HG02678 (cell line): ENCODE measurements around the gene BIRC5.

ENCODE experiments used
- ATAC-seq: cut with Tn5 transposase; IDR thresholded peaks from one replicate; pipeline ENCODE4 v1.9.1; 2021; ENCODE audit warnings: mild to moderate bottlenecking, moderate library complexity; ENCODE audit not compliant: unreplicated experiment

BIRC5 gene

DNA sequence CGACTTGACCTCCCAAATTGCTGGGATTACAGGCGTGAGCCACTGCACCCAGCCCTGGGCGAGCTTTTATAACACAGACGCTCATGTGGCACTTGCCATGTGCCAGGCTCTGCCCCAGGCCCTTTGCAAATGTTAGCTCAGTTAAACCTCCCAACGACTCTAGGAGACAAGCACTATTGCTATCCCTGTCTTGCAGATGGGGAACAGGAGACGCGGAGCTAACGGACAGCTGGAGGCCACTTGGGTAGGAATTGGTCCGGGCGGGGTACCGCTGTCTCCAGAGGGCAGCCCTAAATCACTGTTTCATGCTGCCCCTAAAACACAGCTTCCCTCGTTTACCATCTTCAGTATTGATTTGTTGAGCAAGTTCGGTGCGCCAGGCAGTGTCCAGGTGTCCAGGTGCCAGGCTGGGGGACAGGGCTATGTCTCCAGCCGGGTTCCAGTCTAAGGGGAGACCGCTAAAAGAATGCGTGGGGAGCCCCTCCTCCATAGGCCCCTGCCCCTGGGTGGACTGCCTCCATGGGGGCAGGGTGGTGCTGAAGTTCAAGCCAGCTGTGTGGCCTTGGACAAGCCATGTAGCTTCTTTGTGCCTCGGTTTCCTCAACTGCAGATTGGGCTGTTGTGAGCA is 41.1 kb downstream of the BIRC5 start:
- no peak for ATAC-seq

DNA sequence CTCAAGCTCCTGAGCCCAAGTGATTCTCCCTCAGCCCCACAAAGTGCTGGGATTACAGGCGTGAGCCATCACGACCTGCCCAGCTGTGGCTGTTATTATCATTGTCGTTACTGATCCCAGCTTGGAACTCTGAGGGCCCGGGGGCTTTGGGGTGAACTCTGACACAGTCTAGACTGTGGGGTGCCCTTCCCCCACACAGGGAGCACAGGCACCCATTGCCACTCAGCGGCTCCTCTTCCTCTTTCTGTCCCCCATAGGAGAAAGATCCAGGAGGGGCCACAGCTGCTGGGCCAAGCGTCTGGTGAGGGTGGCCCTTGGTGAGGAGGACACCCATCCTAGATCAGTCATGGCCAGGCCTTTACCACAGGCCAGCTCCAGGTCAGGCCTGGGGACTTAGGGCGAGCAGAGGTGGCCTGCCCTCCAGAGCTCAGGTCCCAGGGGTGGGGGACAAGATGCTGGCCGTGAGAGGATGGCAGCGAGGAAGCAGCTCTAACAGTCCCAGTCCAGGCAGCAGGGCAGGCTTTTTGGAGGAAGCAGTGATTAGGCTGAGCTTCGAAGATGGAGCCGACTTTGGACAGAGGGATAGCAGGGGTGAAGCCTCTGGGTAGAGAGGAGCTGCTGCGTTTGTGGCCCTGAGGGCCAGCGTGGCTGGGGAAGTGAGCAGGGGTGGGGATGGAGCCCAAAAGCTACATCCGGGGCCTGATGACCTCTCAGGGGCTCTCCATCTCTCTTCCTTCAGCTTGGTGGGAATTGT is 42.1 kb downstream of the BIRC5 start:
- no peak for ATAC-seq

DNA sequence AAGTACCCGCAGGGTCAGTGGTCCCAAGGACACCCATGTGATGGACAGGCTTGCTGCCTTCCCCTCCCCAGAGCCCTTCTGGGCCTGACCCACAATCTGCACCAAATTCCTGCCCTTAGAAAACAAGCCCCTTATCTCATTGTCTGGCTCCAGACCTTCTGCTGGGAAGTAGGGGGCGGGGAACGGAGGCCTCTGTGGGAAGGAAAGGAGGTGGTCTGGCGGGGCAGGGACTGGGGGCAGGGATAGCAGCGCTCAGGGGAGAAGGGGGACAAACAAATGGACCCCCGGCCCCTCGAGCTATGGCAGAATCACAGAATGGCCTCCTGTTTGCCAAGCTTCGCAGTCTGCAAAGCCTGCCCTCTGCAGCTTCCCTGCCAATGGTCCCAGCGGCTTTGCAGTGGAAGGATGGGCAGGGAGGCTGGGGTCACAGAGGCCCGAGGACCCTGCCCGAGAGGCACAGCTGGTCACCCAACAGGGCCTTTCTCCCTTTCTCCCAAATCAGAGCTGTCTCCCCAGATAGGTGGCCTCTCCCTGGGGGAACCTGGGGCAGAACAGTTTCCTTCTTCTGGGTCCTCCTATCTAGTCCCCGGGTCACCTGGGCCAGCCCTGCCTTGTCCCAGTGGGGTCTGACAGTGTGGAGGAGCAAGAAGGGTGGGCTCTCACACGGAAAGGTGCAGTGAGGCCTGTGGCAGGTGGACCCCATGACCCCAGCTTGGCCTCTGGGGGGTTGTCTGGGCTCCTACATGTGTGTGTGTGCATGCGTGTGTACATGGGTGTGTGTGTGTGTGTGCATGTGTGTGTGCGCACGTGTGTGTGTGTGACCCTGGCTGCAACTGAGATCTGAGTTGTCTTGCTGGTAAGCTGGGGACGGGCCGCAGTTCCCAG is 42.9 kb downstream of the BIRC5 start:
- no peak for ATAC-seq

DNA sequence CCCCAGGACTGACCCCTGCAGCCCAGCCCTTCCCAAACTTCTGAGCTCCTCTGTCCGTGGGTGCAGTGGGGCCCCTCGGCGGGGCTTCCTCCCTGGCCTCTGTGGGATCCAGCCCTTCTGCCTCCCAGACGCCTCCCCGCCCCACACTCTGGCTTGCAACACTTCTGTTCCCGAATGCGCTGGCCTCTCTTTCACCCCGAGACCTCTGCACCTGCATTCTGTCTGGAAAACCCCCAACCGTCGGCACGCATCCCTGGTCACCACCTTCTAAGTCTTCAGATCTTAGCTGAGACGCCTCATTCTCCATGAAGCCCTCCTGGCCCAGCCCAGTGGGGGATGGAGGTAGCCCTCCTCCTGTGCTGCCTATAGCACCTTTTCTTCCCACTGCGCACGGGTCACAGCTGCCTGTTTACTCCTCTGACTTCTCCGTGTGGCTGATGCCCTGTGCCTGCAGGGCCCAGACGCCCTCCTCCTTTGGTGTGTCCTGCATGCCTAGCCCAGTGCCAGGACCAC is 43.8 kb downstream of the BIRC5 start:
- no peak for ATAC-seq

DNA sequence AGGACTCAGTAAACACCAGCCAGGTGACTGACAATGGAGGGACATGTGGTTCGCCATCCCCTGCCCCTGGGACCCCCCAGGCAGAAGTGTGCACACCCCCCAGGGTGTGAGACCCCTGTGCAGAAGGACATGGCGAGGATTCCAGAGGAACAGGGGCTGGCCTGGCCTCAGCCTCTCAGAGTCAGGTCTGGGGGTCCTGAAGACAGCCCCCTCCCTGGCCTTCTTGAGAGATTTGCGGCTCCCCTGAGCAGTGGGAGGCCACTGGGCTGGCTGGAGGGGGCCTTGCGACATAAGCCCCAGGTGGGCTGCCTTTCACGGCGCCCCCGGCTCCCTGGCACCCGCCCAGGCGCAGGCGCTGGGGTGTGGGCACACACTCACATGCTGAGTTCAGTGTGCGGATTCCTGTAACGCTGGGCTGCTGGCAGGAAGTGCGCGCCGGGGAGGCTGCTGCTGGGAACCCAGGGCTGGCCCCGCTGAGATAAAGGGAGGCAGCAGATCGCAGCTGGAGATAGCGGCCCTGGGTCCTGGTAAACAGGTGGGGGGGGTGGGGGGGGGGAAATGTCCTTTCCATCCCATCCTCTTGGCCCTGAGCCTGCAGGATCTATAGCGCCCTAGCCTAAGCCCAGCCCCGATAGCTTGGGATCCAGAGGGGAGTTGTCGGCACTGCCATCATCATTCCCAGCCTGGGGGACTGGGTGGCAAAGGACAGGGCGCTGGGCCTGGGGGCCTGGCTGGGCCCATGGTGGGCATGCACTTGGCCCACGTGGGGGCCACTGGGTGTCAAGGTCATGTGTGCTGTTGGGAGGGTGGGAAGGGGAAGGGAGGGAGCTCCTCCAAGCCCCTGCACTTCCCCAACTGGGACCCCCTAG is 44.5 kb downstream of the BIRC5 start:
- no peak for ATAC-seq

DNA sequence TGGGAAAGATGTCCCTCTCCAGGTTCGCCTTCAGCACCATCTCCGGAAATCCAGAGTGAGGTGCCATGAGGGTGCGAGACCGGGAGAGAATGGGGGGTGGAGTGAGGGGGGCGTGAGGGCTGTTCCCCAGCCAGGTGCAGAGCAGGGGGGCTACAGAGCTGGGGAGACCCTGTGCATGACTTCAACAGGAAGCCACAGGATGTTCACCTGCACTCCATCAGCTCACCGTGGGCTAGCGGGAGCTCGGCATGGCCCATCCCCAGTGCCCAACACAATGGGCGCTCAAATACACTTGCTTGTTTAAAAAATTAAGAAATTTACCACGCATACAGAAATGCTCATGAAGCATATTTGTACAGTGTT is 45.1 kb downstream of the BIRC5 start:
- no peak for ATAC-seq

DNA sequence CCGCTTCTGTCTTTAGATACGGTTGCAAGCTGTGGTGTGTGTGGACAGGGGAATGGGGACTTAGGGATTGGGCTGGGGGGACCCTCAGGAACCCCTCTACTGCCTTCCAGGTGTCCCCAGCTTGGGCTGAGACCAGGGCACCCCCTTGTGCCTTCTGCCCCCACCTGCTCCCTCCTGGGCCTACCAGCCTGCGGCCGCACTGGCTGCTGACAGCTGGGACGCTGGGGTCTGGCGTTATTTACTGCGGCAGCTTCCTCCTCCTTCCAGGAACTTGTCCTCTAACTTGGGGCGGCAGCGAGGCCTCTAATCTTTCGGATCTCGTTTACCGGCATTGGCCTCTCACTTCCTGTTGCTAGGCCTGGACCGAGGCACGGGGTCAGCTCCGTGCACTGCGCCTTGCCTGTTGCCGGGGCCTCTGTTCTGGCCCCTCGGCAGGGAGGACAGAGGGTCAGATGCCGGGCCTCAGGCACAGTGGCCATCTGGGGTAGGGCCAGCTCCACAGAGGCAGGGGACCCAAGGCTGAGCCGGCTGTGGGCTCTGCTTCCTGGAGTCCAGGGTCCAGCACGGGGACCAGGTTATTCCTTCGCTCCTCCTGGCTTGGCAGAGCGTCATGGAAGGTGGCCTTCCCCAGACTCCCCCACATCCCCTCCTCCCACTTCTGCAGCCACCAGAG is 49.1 kb downstream of the BIRC5 start:
- no peak for ATAC-seq

DNA sequence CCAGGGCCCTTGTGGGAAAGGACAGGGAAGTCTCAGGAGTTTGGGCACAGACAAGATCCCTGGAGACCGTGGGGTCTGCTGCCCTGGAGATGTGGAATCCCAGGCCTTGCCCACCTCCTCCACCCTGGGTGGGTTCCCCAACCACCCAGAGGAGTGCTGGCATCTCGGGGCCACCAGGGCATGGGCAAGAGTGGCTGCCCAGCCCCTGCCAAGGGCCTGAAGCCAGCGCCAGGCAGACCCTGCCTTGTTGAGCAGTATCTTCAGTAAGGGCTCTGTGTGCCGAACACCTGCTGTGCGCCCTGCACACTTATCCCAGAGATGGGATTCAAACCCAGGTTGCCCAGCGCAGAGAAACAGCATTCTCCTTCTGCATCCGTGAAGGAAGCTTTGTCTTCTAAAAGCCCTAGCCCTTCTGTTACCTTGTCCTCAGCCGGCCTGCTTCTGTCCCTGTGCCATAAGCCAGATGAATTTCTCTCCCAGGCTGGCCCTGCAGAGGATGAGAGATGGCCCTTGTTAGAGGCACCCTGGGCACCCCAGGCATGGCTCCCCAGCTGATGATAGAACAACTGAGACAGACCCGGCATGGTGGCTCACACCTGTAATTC is 49.8 kb downstream of the BIRC5 start:
- no peak for ATAC-seq

DNA sequence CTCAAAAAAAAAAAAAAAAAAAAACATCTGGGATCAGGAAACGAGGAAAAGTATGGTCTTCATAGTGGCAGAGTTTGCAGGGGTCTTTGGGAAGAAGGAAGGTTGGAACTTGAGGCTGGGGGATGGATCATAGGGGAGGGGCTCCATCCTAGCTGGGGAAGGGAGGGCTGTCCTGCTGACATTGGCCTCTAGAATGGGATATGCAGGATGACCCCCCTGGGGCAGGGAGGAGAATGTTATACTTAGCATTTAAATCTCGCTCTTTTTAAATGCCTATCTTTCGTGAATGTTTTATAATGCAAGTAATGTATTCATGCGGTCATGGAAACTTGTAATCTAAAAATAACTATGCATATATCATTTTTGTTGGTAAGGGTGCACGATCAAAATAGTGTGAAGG is 50.5 kb downstream of the BIRC5 start:
- no peak for ATAC-seq

DNA sequence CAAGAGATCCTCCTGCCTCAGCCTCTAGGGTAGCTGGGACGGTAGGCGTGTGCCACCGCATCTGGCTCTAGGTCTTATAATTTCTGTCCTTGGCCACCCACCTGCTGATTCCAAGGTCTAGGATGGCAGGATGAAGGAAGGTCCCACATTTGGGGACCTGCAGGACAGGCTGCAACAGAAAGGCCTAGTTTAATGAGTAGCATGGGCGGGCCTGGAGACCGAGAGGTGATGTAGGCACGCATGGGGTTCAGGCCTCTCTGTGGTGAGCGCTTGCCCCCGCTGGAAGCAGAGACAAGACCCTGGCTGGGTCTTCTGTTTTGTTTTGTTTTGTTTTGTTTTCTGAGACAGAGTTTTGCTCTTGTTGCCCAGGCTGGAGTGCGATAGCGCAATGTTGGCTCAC is 51.1 kb downstream of the BIRC5 start:
- no peak for ATAC-seq

DNA sequence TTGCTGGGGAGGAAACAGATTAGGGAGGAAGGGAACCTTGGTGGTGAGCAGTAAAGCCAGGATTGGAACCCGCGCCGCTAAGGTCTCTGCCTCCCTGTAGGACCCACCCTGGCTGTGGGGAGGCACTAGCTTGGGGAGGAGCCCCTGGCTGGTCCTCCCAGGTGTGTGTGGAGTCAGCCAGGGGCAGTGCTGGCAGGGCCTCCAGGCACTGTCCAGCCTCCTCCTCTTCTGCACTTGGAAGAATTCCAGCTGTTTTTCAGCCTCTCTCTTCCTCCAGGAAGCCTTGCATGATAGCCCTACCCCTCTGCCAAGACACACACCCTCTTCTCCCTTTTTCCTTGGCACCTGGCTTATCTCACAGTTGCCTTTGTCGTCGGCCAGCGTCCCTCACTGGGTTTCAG is 52.2 kb downstream of the BIRC5 start:
- ATAC-seq: no peak

DNA sequence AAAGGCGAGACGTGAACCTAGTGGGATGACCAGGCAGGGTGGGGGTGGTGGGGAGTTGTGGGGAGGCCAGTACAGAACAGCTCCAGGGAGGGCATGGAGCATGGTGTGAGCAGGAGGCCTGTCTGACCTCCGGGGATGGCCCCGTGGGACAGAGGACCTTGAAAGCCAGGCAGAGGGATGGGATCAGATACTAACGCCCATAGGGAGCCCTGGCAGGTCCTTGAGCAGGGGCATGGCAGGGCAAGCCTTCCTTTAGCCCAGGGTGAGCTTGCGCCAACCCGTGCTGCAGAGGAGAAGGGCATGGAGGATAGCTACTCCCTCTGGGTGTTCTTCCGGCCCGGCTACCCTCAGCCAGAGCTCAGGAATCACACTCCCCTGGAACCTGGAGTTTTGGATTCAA is 52.7 kb downstream of the BIRC5 start:
- no peak for ATAC-seq

DNA sequence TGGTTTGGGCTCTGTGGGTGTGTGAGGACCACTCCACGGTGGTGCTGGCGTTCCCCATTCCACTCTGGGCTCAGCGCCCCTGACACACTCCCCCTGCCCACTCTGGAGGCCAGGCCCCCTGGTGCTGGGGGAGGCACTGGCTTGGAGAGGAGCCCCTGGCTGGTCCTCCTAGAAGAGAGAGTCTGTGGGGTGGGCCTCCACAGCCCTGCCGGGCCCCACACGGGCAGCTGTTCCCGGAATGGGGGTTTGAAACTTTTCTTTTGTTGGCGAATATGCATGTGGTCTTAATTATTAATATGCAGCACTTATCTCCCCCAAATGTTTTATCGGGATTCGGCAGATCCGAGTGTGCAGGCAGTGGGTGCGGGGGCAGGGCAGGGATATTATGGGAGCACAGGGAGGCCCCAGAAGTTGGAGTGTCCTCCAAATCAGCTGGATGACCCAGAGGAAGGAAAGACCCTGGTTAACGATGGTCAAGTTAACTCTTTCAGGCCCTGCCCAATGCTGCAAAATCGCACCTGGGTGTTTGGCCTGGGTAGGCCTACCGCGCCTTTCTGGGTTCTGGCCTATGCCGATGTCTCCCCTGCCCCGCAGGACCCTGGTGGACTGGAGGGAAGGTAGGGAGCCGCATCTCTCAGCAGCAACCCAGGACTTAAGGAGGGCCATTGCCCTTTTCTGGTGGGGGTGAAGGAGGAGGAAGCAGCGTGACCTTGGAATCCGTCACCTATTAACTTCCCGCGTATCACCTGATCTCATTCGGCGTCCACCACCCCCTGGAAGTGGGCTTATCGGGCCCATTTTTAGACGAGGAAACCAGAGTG is 53.4 kb downstream of the BIRC5 start:
- ATAC-seq: no peak

DNA sequence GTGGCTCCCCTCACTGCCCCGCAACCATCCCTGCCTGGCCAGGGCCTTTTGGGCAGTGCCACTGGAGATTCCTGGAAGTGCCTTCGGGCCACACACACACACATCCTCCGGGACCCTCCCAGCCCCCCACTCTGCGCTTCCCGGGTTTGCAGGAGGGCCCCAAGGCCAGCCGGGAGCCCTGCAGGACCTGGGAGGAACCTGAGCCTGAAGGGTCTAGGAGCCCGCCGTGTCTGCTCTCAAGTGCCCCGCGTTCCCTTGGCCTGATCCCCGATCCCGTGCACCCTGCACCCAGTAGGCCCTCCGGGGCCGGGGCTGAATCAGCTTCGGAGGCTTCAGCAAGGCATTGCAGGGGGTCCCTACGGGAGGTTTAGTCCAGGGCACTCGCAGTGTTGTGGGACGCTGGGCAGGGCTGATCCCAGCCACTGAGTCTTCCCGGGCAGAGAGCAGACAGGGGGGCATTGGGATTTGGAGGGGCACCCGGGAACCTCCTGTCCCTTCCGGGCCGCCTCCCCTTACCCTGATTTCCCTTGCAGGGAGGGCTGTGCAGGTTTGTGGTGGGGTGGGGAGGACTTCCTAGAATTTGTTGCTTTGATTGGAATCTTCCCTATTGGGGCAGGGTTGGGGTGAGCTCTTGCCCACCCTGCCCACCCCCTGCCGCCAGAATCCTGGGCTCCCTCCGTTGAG is 54.3 kb downstream of the BIRC5 start:
- ATAC-seq: no peak

DNA sequence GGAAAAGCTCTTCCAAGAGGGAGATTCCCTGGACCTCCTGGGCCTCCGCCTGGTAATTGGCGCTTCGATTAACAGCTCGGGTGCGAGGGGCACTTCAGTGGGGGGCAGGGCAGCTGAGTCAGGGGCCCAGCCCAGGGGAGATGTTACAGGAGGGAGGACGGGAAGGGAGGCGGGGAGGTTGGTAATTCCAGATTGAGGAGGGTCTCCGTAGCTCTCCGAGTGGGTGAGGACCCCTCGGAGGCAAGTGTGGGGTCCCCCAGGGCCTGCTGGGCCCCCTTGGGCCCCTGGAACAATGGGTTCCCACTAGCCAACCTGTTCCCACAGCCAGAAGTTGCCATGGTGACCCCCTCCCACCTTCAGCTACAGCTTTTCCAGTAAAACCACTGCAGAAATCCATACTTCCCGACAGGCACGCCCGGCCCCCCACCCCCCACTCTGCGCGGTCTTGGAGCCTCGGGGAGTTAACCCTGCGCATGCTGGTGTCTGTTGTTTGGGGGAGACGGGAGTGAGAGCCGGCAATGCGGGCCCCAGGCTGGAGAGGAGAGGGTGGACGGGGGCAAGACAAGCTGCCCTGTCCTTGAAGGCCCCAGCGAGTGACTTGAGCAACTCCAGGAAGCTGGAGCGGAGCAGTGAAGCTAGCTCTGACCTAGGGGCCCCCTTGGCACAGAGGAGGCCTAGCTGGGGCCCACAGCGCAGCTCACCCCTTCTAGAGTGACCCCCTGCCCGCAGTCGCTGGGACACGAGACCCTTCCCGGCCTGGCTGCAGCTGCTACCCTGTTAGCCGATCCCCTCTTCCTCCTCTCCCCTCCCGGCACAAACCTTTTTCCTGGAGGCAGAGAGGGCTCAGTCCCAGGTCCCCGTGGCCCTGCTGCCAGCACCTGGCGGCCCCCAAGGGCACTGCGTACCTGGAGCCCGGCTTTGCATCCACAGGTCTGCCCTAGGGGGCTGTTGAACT is 55.2 kb downstream of the BIRC5 start:
- no peak for ATAC-seq

DNA sequence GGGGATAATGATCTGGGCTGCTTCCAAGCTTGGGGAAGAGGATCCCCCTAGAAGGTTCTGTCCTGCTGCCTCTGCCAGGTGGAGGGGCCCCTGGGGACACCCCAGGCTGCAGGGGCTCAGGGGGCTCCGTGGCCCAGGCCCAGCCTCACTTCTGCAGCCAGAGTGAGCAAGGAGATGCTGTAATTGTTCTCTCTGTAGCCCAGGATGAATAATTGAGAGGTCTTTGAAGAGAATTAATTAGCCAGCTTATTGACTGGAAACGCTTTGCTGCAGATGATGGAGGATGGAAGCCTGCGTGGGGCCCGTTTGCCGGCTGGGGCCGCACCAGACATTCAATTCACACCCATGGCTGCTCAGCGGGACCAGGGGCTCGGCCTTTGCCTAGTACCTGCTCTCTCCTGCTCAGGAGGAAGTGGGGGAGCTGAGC is 55.9 kb downstream of the BIRC5 start:
- no peak for ATAC-seq
